H1 (cell line): ENCODE data around the gene VAV2. TPM values are rescaled to one million over a fixed set of nuclear protein-coding genes. Genes with fewer than 3 reads are reported as not detected.

Experiments used
- CTCF ChIA-PET: fragments of 300-600 bp; sonication (Branson Sonifier 250); formaldehyde crosslinking; loops from one replicate; lab custom pipeline; 2021; ENCODE audit not compliant: partially characterized antibody; lab: Charles Lee
- POLR2A ChIA-PET: fragments of 300-600 bp; sonication (Branson Sonifier 250); formaldehyde crosslinking; loops from one replicate; lab custom pipeline; 2021; ENCODE audit warnings: inconsistent platforms; ENCODE audit not compliant: partially characterized antibody; lab: Charles Lee
- DNase-seq, 2 experiments: peaks; one replicate each; pipeline versions ENCODE4 v3.0.0 to v3.0.0-alpha.2; 2010 to 2022; ENCODE audit warnings: low spot score in 2 of 2, low read depth in 1 of 2, mixed read lengths in 1 of 2
- FAIRE-seq: peaks from 2 replicates; lab custom pipeline; 2011; peaks lifted over from hg19 to GRCh38; lab: Jason Lieb, UNC
- H2AFZ ChIP-seq: 2 replicates; pipeline ENCODE4 v1.8.1; 2012; ENCODE audit warnings: low read length, inconsistent platforms
- H2AK5ac ChIP-seq: 2 replicates; pipeline ENCODE4 v1.6.1; 2013; ENCODE audit warnings: low read depth, low read length
- H2BK120ac ChIP-seq: replicated peaks from 2 replicates; pipeline ENCODE3; 2013; ENCODE audit warnings: low read depth, low read length, inconsistent platforms
- H2BK12ac ChIP-seq: 2 replicates; pipeline ENCODE4 v1.6.1; 2013; ENCODE audit warnings: low read depth, low read length
- H2BK15ac ChIP-seq: 2 replicates; pipeline ENCODE4 v1.6.1; 2013; ENCODE audit warnings: low read length
- H2BK20ac ChIP-seq: 2 replicates; pipeline ENCODE4 v1.6.1; 2013; ENCODE audit warnings: low read length
- H2BK5ac ChIP-seq: 2 replicates; pipeline ENCODE4 v1.6.1; 2013; ENCODE audit warnings: low read depth, low read length
- H3K14ac ChIP-seq: 2 replicates; pipeline ENCODE4 v1.6.1; 2013; ENCODE audit warnings: inconsistent platforms; ENCODE audit not compliant: insufficient read length
- H3K18ac ChIP-seq: 2 replicates; pipeline ENCODE4 v1.6.1; 2013; ENCODE audit warnings: low read length; ENCODE audit errors: extremely low read depth
- H3K23ac ChIP-seq: 2 replicates; pipeline ENCODE4 v1.6.1; 2013; ENCODE audit warnings: inconsistent platforms; ENCODE audit not compliant: insufficient read length
- H3K23me2 ChIP-seq: 2 replicates; pipeline ENCODE4 v1.6.1; 2013; ENCODE audit warnings: low read depth, low read length
- H3K27ac ChIP-seq: 2 replicates; pipeline ENCODE4 v1.6.1; 2011; ENCODE audit warnings: low read depth, low read length, inconsistent platforms
- H3K27me3 ChIP-seq, 4 experiments: replicated peaks in 1 of 4; 1 replicate in 1 of 4; 2 replicates in 3 of 4; pipeline versions ENCODE4 v1.6.1 to v1.8.1; 2011 to 2013; ENCODE audit warnings: low read length in 3 of 4, mild to moderate bottlenecking in 3 of 4, inconsistent platforms in 2 of 4, mixed read lengths in 2 of 4, moderate library complexity in 1 of 4; ENCODE audit not compliant: control insufficient read depth in 3 of 4, insufficient read depth in 3 of 4; ENCODE audit errors: extremely low read depth in 1 of 4
- H3K36me3 ChIP-seq, 4 experiments: 2 replicates each; pipeline versions ENCODE4 v1.6.1 to v1.8.1; 2011 to 2013; ENCODE audit warnings: mild to moderate bottlenecking in 4 of 4, low read length in 3 of 4, moderate library complexity in 2 of 4, control low read depth in 1 of 4, inconsistent platforms in 1 of 4; ENCODE audit not compliant: insufficient read depth in 4 of 4, control insufficient read depth in 2 of 4
- H3K4ac ChIP-seq: replicated peaks from 2 replicates; pipeline ENCODE3; 2013; ENCODE audit warnings: low read length, low read depth, mixed read lengths, inconsistent platforms; ENCODE audit not compliant: insufficient read length
- H3K4me1 ChIP-seq, 4 experiments: replicated peaks in 1 of 4; 1 replicate in 1 of 4; 2 replicates in 3 of 4; pipeline versions ENCODE4 v1.6.1 to v1.8.1; 2011 to 2013; ENCODE audit warnings: low read length in 3 of 4, inconsistent platforms in 2 of 4, mixed read lengths in 1 of 4; ENCODE audit not compliant: insufficient read depth in 4 of 4, control insufficient read depth in 3 of 4
- H3K4me2 ChIP-seq, 2 experiments: 2 replicates each; pipeline versions ENCODE4 v1.6.1 to v1.8.1; 2011 to 2013; ENCODE audit warnings: low read depth in 2 of 2, low read length in 2 of 2, control low read depth in 1 of 2, inconsistent platforms in 1 of 2, mild to moderate bottlenecking in 1 of 2; ENCODE audit not compliant: insufficient read depth in 1 of 2
- H3K4me3 ChIP-seq, 4 experiments: fragments of 200-600, 300-600 bp in 1 of 4; sonication (generic), shearing (Covaris generic), sonication (Bioruptor Twin) in 1 of 4; 2 replicates each; pipeline versions ENCODE4 v1.5.1 to v1.8.1; 2011 to 2016; ENCODE audit warnings: low read length in 4 of 4, low read depth in 3 of 4, control low read depth in 2 of 4, inconsistent platforms in 2 of 4, mild to moderate bottlenecking in 2 of 4, mixed read lengths in 1 of 4, moderate library complexity in 1 of 4; ENCODE audit not compliant: insufficient read depth in 2 of 4; ENCODE audit errors: extremely low read depth in 1 of 4
- H3K56ac ChIP-seq: replicated peaks from 2 replicates; pipeline ENCODE3; 2013; ENCODE audit warnings: low read depth, mild to moderate bottlenecking, mixed read lengths, low read length, inconsistent platforms; ENCODE audit not compliant: insufficient read length
- H3K79me1 ChIP-seq: 2 replicates; pipeline ENCODE4 v1.6.1; 2013; ENCODE audit warnings: low read depth, low read length, control low read depth
- H3K79me2 ChIP-seq, 2 experiments: 2 replicates each; pipeline versions ENCODE4 v1.6.1 to v1.8.1; 2012 to 2013; ENCODE audit warnings: low read length in 2 of 2, mild to moderate bottlenecking in 2 of 2, inconsistent platforms in 1 of 2; ENCODE audit not compliant: insufficient read depth in 2 of 2, control insufficient read depth in 1 of 2
- H3K9ac ChIP-seq, 4 experiments: replicated peaks in 1 of 4; 1 replicate in 1 of 4; 2 replicates in 3 of 4; pipeline versions ENCODE4 v1.6.1 to v1.8.1; 2011 to 2013; ENCODE audit warnings: low read depth in 3 of 4, low read length in 3 of 4, control low read depth in 2 of 4, mild to moderate bottlenecking in 2 of 4, moderate library complexity in 2 of 4, inconsistent platforms in 1 of 4; ENCODE audit errors: extremely low read depth in 1 of 4
- H3K9me3 ChIP-seq, 2 experiments: 2 replicates each; pipeline versions ENCODE4 v1.6.1 to v1.8.1; 2012 to 2013; ENCODE audit warnings: mild to moderate bottlenecking in 2 of 2, moderate library complexity in 2 of 2, control low read depth in 1 of 2, inconsistent platforms in 1 of 2, low read depth in 1 of 2, low read length in 1 of 2, mixed read lengths in 1 of 2; ENCODE audit not compliant: insufficient read depth in 2 of 2
- H4K20me1 ChIP-seq, 2 experiments: replicated peaks in 1 of 2; 2 replicates each; pipeline versions ENCODE3 to v1.8.1; 2011 to 2013; ENCODE audit warnings: inconsistent platforms in 2 of 2, low read length in 2 of 2, mild to moderate bottlenecking in 1 of 2; ENCODE audit not compliant: insufficient read depth in 2 of 2, control insufficient read depth in 1 of 2
- H4K5ac ChIP-seq: 2 replicates; pipeline ENCODE4 v1.6.1; 2013; ENCODE audit warnings: low read length, low read depth, mixed read lengths, inconsistent platforms; ENCODE audit not compliant: insufficient read length
- H4K8ac ChIP-seq: 2 replicates; pipeline ENCODE4 v1.8.0; 2013; ENCODE audit warnings: mild to moderate bottlenecking, moderate library complexity, low read length, inconsistent platforms; ENCODE audit not compliant: insufficient read depth; ENCODE audit errors: extremely low read depth
- H4K91ac ChIP-seq: replicated peaks from 2 replicates; pipeline ENCODE3; 2013; ENCODE audit warnings: low read length, mixed read lengths, inconsistent platforms; ENCODE audit not compliant: insufficient read length
- ASH2L ChIP-seq: fragments of 200-600, 300-600 bp; sonication (generic); IDR thresholded peaks from one replicate; pipeline ENCODE4 v1.7.1; 2017; ENCODE audit warnings: low read length
- BRCA1 ChIP-seq: IDR thresholded peaks from 2 replicates; pipeline ENCODE4 v1.6.1; 2012; ENCODE audit warnings: low read depth, low read length, improper control_type of control experiment
- CBX5 ChIP-seq: fragments of 300-800, 300-1000 bp; sonication (generic); IDR thresholded peaks from 2 replicates; pipeline ENCODE4 v1.7.1; 2016; ENCODE audit warnings: antibody characterized with exemption, low read length, low read depth
- CBX8 ChIP-seq: fragments of 300-800, 300-1000 bp; sonication (generic); IDR thresholded peaks from 2 replicates; pipeline ENCODE4 v1.7.1; 2016; ENCODE audit warnings: low read depth, low read length, borderline replicate concordance
- CEBPB ChIP-seq: IDR thresholded peaks from 2 replicates; pipeline ENCODE4 v1.6.1; 2012; ENCODE audit warnings: low read depth, low read length
- GABPA ChIP-seq: IDR thresholded peaks from 2 replicates; pipeline ENCODE4 v1.6.1; 2011; ENCODE audit warnings: mild to moderate bottlenecking, low read length, moderate library complexity, borderline replicate concordance; ENCODE audit not compliant: insufficient read depth
- POLR2AphosphoS5 ChIP-seq: IDR thresholded peaks from 2 replicates; pipeline ENCODE4 v1.6.1; 2011; ENCODE audit warnings: low read depth, low read length
- RAD21 ChIP-seq, 2 experiments: IDR thresholded peaks in 1 of 2; conservative IDR thresholded peaks in 1 of 2; 2 replicates each; pipeline ENCODE4 v1.6.1; 2011; ENCODE audit warnings: low read depth in 2 of 2, low read length in 2 of 2, improper control_type of control experiment in 1 of 2, inconsistent platforms in 1 of 2, mild to moderate bottlenecking in 1 of 2, moderate library complexity in 1 of 2
- RBBP5 ChIP-seq: IDR thresholded peaks from 2 replicates; pipeline ENCODE4 v1.7.1; 2012; ENCODE audit warnings: low read depth, mild to moderate bottlenecking, inconsistent platforms, low read length, moderate library complexity, borderline replicate concordance
- WGBS, 2 experiments: shearing (Covaris generic) in 1 of 2; methylation state at CpG; one replicate each; pipeline versions ENCODE4 v1.1.6 to v1.1.7; 2013 to 2015; ENCODE audit warnings: low lambda C conversion rate in 2 of 2, mixed read lengths in 2 of 2, inconsistent platforms in 1 of 2, low coverage in 1 of 2, missing lambda C conversion rate in 1 of 2; ENCODE audit not compliant: insufficient replicate concordance in 2 of 2, insufficient coverage in 1 of 2, insufficient read length in 1 of 2; ENCODE audit errors: extremely low coverage in 1 of 2, missing lambda C conversion rate in 1 of 2; 5-methylcytosine and 5-hydroxymethylcytosine counted together
- polyA plus RNA-seq, 7 experiments: library from polyadenylated mRNA; depleted of rRNA in 3 of 7; stranded (reverse) in 5 of 7; unstranded in 2 of 7; fragments of >200 nt in 5 of 7; fragments of 200-250 nt in 2 of 7; gene quantifications; 1 replicate in 5 of 7; 2 replicates in 1 of 7; 4 replicates in 1 of 7; pipeline versions ENCODE4 v1.2.1 to v1.2.3, GENCODE V29; 2011 to 2013; ENCODE audit warnings: missing spikeins in 2 of 7, mixed read lengths in 2 of 7
- total RNA-seq: library from RNA; stranded (reverse); fragmentation: NEBNext Ultra II Directional; extraction: Animal tissue kit (Norgen Biotek cat#: 25700); gene quantifications from 2 replicates; pipeline ENCODE4 v1.2.1, GENCODE V29; 2021
- TF ChIP-seq, protein P1 (sequence below): IDR thresholded peaks from 2 replicates; pipeline ENCODE4 v1.6.1; 2012; ENCODE audit warnings: low read length, inconsistent platforms

The VAV2 gene
- total and polyA plus RNA-seq, 2 of the 8 experiments (the other 6 are each of a cell fraction or from before 2014, with no cell fraction given): 13.6 to 37.6 TPM

DNA sequence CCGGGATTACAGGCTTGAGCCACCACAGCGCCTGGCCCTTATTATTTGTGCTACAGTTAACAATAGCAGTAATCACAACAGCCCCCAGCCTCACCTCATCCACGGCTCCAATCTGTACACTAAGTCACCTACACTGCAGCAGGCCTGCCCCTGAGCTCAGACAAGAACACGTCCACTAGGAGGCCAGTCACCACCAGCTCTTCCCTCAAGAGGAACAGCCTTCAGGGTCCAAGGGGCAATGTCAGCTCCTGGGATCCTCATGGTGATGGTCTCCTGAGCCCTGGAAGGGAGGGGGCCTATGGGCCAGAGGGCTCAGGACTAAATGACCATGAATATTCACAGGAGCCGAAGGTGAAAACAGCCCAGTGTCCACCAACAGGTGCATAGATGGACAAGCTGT, 67.7 kb downstream of the VAV2 start:
- H3K27me3 ChIP-seq: no peaks in the 10 kb centered on the region
- H3K9ac ChIP-seq: no peak overlapping the region
- no peak overlapping the region for H2BK5ac ChIP-seq
- CTCF ChIA-PET: interaction anchor here (0.8 to 2.4 kb wide), 6 partner anchors 11 to 131 kb away, joined by 3 to 8 read pairs (median 3); no protein-coding TSS in a partner anchor
- WGBS, 2 experiments: 94% methylated on average over 5 of the region's 5 CpGs; no CpG with 5 or more reads in 1 of the 2 experiments
- no peak overlapping the region for H4K5ac ChIP-seq
- no peak overlapping the region for H2BK120ac ChIP-seq
- H3K4ac ChIP-seq: no peak overlapping the region
- POLR2A ChIA-PET: no interaction called here
- no peaks in the 10 kb centered on the region for H3K23me2 ChIP-seq
- H2BK15ac ChIP-seq: no peak overlapping the region
- H3K79me1 ChIP-seq: peaks cover 12% of the 10 kb centered on the region
- H4K8ac ChIP-seq: no peak overlapping the region
- no peak overlapping the region for H2AK5ac ChIP-seq
- DNase-seq (no peak), FAIRE-seq (no peak)
- H2BK12ac ChIP-seq: no peak overlapping the region
- 0 out of 8 replicates have a peak, but pooled peaks cover 0 to 3% (median 0%) of the 10 kb centered on the region in 4 experiments for H3K36me3 ChIP-seq
- no peak overlapping the region for H3K56ac ChIP-seq
- peaks cover 0 to 58% of the 10 kb centered on the region in 2 experiments; a peak in 2 of 4 replicates for H3K79me2 ChIP-seq
- no peak overlapping the region for H2AFZ ChIP-seq
- no peak overlapping the region for H3K27ac ChIP-seq
- H3K4me3 ChIP-seq: no peak overlapping the region
- H3K18ac ChIP-seq: no peak overlapping the region
- peaks cover 0 to 4% (median 0%) of the 10 kb centered on the region in 4 experiments; a peak in 2 of 7 replicates for H3K4me1 ChIP-seq
- H3K14ac ChIP-seq: no peak overlapping the region
- H4K91ac ChIP-seq: no peak overlapping the region
- peaks cover under 1 to 15% of the 10 kb centered on the region in 2 experiments for H4K20me1 ChIP-seq
- no peaks in the 10 kb centered on the region for H3K9me3 ChIP-seq
- no peak overlapping the region for H3K4me2 ChIP-seq
- H2BK20ac ChIP-seq: no peak overlapping the region
- H3K23ac ChIP-seq: no peak overlapping the region
- TF ChIP-seq, protein P1, sequence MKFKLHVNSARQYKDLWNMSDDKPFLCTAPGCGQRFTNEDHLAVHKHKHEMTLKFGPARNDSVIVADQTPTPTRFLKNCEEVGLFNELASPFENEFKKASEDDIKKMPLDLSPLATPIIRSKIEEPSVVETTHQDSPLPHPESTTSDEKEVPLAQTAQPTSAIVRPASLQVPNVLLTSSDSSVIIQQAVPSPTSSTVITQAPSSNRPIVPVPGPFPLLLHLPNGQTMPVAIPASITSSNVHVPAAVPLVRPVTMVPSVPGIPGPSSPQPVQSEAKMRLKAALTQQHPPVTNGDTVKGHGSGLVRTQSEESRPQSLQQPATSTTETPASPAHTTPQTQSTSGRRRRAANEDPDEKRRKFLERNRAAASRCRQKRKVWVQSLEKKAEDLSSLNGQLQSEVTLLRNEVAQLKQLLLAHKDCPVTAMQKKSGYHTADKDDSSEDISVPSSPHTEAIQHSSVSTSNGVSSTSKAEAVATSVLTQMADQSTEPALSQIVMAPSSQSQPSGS: no peak
- TF ChIP-seq ASH2L (no peak), RAD21 (IDR thresholded peaks at IDR 0.05 in 1 of 2, conservative IDR thresholded peaks at IDR 0.05 in 1 of 2; ENCODE audit: low read depth in 2 of 2, low read length in 2 of 2) (peak in 1 of 2 experiments; percentile 15; a peak in 1 of 4 replicates), GABPA (no peak), CBX8 (no peak), POLR2AphosphoS5 (no peak), RBBP5 (no peak), CEBPB (no peak), CBX5 (no peak), BRCA1 (no peak)
